ENCODE data around the gene PHF10.
"Not testable (repeated sequence)": the region's sequence is repeated elsewhere in the genome, so short reads cannot be mapped to it uniquely, and the experiment has no call there.

Gene PHF10

DNA sequence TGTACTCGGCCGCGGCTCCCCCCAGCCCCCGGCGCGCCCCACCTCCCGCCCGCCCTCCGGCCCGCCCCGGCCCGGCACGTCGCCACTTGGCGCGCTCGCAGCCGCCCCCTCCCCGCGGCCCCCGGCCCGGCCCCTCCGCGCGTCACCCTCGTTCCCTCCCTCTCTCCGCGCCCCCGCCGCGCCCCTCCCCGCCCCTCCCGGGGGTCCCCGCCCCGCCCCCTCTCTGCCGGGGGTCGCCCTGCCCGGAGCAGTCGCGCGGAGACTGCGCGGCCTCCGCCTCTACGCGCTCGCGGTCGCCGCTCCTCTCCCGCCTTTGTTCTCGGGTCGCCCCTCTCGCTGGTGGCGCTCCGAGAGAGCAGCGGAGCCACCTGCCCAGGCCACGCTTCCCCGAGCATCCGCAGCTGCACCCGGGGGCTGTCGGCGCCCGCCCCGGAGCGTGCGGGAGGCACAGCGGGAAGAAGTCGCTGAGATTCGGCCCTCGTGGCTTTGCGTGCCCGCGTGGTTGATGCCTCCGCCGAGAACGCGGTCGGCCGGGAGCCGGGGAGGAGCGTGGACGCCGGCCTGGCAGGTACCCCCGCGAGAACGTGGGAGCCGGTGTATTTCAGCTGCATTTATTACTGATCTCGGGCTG is at the start of gene PHF10:
Gene PHF10 (minus strand): TSS at position 7 of the 631 bp plus-strand sequence. CDS start 569 bp downstream, outside the sequence.
- peak; percentile 49 for DNase-seq (ENCODE audit: low spot score)

- DNase-seq (ENCODE audit: low spot score) = no peak
Observed at GRCh38 chr6:169766921-169767736, 42.8 kb upstream of the PHF10 start.

DNA sequence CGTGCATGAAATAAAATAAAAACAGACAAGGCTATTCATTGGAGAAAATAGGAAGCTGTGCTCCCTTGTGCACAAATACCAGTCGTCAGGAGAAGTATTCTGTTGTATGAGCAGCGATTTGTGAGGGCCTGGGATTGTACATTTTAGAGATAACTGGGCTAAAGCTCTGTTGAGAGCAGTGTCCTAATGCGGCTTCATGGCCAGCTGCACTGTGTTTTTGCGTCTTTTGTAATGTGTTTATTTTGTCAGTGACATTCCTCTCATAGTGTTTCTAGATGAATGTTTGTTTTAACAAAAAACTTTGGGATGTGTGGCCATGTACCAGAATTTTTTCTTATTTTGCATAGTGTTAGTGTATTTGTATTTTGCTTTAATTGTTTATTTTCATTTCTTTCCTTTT is 41.9 kb upstream of the PHF10 start:
- no peak for DNase-seq (ENCODE audit: low spot score)

DNA sequence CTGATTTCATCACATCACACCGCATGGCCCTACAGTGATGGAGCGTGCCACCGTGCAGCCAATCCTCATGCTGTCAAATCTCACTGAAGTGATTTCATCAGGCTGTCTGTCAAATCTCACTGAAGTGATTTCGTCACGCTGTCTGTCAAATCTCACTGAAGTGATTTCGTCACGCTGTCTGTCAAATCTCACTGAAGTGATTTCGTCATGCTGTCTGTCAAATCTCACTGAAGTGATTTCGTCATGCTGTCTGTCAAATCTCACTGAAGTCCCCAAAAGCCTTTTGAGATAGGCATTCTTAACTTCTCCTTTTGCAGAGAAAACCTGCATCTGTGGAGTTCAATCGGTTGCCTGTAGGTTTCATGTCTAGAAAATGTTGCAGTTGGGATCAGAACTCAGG is 41.5 kb upstream of the PHF10 start:
- DNase-seq (ENCODE audit: low spot score) = not testable (repeated sequence)

- no peak for DNase-seq (ENCODE audit: low spot score)
Observed at GRCh38 chr6:169763881-169764280, 39.6 kb upstream of the PHF10 start.

GRCh38 chr6:169763308-169763707 is 39.0 kb upstream of the PHF10 start:
- DNase-seq (ENCODE audit: low spot score) = no peak

DNA sequence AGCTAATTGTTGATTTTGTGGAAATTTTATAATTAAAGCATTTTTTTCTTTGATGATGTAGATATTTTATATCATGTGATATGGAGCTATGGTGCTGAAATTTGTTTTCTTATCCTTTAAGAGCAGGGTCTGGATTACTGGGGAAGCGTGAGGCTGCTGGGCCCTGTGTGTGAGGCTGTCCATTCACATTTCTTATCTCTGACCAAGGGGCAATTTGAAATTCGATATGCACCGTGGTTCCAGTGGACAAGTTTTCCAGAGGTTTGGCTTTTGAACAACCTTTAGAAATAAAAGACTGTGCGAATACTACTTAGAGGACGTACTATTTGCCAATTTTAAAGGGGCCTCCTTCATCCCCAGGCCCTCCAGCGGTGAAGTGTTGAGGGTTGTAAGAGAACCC is 30.9 kb upstream of the PHF10 start:
- no peak for DNase-seq (ENCODE audit: low spot score)

- no peak for DNase-seq (ENCODE audit: low spot score)
Observed at GRCh38 chr6:169752074-169752623, 27.8 kb upstream of the PHF10 start.

DNA sequence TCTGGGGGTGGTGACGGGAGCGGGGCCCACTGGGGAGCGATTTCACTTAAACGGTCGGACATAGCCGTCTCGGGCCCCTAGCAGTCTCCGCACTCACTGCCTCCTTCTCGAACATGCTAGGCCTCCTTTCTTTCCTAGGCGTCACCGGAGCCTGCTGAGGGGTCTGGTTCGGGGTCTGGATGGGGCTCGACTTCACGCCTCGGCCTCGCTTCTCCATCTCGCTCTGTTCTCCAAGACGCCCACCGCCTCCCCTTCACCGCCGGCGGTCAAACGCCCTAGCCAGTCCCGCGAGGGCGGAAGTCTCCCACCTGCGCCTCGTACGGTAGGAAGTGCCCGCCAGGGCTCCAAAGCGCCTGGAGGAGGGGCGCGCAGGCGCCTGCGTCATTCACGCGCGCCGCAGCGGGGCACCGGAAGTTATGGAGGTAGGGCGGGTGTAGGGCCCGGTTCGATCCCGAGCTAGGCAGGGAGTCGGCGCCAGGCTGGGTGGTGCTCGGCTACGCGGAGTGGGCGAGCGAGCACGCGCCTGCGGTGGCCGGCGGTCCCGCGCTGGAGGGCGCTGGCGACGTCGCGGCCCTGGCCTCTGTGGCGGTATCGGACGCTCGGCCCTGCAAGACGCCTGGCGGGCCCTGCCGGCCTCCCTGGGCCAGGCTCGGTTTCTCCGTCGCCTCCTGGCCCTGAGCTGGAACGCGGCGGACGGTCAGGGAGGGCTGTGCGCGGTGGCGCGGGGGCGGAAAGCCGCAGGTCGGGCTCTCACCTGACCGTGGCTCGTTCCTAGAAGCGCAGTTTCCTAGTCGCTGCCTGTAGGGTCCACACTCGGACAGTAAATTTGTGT is 27.2 kb upstream of the PHF10 start, which contains the start of the genes DYNLT2 and ERMARD:
Gene DYNLT2 (minus strand): TSS at position 331 of the 832 bp plus-strand sequence. CDS start 114 bp downstream, at position 217.
Gene ERMARD (plus strand): TSS at position 381 of the 832 bp plus-strand sequence. CDS start 36 bp downstream, at position 417.
- DNase-seq (ENCODE audit: low spot score) = peak; percentile 97

GRCh38 chr6:169746556-169746955 is 22.3 kb upstream of the PHF10 start:
- no peak for DNase-seq (ENCODE audit: low spot score)

GRCh38 chr6:169745405-169745804 is 21.1 kb upstream of the PHF10 start:
- no peak for DNase-seq (ENCODE audit: low spot score)

DNA sequence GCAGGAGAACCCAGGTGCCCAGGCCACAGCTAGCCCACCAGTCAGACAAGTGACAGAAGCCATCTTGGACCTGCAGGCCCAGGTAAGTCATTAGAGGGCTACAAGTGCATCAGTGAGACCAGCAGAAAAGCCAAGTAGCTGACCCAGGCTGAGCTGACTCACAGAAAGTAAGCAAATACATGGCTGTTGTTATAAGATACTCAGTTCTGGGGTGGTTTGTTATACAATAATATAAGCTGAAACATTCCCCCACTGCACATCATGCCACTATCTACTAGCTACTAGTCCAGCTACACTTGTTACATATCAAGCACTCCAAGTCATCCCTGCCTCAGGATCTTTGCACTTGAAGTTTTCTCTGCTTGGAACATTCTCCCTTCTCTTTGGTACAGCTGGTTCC is 17.0 kb upstream of the PHF10 start:
- DNase-seq (ENCODE audit: low spot score) = no peak

DNA sequence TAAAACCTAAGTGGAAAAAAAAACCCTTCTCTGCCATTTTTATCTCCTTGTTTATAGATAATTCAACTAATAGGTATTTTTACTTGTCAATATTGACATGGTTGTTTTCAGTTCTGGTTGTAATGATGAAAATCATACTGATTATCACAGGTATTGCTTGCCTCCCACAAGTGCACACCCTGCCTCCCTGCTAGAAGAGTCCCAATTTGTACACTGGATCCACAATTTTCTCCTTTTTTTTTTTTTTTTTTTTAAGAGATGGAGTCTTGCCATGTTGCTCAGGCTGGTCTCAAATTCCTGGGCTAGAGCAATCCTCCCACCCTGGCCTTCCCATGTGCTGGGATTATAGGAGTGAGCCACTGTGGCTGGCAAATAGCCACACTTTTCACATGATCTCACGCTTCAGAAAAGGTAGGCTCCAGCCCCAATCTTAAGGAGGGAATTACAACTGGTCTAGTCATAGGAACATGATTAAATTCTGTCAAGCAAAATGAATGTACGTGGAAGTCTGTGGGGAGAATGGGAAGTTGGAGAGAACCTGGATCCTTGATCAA is 14.8 kb upstream of the PHF10 start:
- DNase-seq (ENCODE audit: low spot score) = no peak

- no peak for DNase-seq (ENCODE audit: low spot score)
Observed at GRCh38 chr6:169738204-169738975, 14.1 kb upstream of the PHF10 start.

DNA sequence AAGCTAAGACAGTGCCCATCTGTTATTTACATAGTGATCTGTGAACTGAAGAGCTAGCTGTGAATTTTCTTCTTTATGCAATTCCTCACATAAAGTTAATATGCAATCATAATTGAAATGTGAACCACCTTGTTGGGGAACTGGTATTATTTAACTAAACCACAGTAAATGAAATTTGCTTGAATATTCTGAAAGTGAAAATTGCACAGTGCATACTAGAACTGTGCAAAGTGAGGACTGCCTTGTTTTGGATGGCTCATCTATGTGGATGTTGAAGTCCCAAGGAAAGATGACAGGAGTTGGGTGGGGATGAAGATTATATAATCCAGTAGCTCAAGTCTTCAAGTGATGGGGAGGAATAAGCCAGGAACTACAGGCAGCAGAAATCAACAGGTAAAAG is 5.7 kb upstream of the PHF10 start:
- no peak for DNase-seq (ENCODE audit: low spot score)

DNA sequence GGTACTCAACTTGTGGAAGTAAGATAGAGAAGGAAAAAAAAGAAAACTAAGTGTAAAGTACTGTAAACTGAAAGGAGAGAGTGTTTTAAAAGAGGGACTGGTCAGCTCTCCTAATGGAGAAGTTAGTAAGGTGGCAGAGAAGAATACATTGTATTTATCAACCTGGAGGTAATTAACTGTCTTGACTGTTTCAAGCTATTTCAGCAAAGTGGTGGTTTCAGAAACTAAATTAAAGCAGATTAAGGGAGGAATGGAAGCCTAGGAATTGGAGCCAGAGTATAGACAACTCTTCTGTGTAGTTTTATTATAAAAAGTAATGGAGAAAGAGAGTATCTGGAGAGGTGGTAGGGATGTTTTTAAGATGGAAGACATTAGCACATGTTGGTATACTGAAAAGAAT is 2.7 kb upstream of the PHF10 start:
- DNase-seq (ENCODE audit: low spot score) = no peak

DNA sequence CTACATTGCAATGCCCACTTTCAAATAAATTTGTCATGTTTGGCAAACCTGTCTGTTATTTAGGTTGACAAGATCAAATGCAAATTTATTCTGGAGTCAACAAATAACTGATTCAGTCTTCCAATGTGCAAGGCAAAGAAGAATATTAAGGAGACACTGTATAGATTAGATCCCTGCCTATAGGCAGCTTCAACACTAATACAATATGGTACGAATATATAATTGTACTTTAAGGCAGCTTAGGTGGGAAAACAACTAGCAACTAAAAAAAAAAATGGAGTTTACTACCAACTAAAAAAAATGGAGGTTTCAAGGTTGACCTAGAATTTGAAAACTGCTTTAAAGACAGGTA is 1.7 kb upstream of the PHF10 start:
- no peak for DNase-seq (ENCODE audit: low spot score)

DNA sequence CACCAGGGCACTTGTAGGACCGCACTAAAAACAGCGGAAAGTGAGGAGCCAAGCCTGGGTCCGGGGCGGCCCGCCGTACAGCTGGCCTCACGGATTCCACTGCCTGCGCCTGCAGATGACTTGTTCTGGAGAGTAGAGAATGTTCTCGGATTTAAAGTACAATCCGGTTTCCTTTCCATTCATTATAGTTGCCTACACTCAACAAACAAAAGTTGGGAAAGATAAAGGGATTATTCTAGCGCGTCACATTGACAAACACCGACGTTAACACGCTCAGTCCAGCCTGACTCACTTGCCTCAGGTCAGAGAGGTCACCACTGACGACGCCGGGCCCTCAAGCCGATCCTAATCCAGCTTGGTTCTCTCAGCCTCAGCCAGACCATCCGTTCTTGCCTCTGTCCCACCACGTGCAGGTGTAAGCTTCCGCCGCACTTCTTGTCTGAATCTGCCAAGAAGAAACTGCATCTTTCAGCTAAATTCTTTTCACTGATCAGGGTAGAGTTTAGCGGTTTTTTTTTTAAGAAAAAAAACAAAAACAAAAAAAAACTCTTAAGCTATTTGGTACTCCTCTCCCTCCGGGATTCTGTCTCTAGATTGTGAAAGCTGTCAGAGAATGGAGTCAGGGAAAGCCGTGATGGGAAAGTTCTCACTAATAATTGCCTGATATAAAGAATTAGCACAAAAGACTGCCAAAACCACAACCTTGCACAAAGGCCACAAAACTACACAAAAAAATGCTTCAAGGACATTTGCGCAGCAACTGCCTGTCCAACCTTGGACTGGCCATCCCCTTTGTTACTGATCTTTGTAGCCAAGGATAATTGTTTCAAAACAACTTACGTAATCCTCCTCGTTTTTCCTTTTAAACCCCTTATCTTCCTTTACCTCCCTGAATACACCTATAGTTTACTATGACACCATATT is 1.1 kb upstream of the PHF10 start:
- DNase-seq (ENCODE audit: low spot score) = peak; percentile 61

DNA sequence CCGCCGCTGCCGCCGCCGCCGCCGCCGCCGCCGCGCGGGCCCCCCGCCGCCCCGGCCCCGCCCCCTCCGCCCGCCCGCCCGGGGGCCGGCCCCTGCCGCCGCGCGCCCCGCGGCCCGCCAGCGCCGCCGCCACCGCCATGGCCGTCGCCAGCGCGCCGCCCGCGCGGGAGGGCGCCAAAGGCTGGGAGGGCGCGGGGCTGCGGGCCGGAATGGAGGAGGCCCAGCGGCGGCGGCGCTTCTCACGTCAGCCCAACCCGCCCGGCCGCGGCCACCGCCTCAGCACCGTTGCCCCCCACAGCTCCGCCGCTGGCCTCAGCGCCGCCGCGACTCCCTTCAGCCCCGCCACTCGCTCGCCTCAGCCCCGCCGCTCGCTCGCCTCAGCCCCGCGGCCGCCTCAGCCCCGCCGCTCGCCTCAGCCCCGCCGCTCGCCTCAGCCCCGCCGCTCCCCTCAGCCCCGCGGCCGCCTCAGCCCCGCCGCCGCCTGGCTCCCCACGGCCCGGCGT is 258 bp downstream of the PHF10 start:
- DNase-seq (ENCODE audit: low spot score) = peak; percentile 54
